HG03439 (cell line): ENCODE measurements around the gene OR8K5.
"Not testable (repeated sequence)": the region's sequence is repeated elsewhere in the genome, so short reads cannot be mapped to it uniquely, and the experiment has no call there.

Experiments
- ATAC-seq: cut with Tn5 transposase; IDR thresholded peaks from one replicate; pipeline ENCODE4 v1.9.1; 2021; ENCODE audit warnings: mild to moderate bottlenecking, moderate library complexity; ENCODE audit not compliant: unreplicated experiment

The OR8K5 gene, protein sequence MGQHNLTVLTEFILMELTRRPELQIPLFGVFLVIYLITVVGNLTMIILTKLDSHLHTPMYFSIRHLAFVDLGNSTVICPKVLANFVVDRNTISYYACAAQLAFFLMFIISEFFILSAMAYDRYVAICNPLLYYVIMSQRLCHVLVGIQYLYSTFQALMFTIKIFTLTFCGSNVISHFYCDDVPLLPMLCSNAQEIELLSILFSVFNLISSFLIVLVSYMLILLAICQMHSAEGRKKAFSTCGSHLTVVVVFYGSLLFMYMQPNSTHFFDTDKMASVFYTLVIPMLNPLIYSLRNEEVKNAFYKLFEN

GRCh38 chr11:56160217-56160616 is at the start of gene OR8K5:
TSS of gene OR8K5 (minus strand) at chr11:56160317. CDS start at chr11:56160317, 0 bp downstream.
- no peak for ATAC-seq

DNA sequence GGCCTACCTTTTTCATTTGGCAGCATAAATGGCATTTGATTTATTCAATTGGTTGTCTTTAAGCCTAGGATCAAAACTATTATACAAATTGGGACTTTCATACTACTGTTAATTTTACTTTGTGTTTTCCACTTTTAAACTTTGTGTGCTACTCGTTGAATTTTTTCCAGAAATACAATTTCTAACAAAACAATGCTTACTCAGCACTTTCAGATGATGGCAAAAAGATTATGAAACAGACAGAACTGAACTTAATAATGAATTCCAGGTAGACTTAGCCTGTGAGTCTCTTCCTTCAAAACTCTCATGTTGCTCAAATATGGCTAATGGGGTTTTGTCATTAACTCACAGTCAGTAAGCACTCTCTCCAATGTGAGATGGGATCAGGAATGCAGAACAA is 47.7 kb upstream of the OR8K5 start:
- ATAC-seq, result no peak

DNA sequence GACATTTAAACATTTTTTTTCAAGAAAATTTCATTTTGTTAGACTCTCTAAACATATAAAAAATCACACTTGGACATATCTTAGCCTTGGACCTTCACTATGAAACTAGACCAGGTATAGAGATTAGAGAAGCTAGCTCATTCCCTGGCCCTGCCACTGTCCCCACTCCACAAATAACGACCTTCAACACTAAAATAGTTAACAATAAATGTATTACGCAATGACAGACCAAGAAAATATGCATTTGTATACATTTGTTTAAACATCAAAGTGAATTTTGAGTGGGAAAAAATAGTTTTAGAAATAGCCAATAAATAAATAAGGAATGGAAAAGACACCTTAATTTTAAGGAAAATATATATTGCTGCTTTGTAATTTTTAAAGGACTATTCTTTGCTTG is 37.2 kb upstream of the OR8K5 start:
- no peak for ATAC-seq

DNA sequence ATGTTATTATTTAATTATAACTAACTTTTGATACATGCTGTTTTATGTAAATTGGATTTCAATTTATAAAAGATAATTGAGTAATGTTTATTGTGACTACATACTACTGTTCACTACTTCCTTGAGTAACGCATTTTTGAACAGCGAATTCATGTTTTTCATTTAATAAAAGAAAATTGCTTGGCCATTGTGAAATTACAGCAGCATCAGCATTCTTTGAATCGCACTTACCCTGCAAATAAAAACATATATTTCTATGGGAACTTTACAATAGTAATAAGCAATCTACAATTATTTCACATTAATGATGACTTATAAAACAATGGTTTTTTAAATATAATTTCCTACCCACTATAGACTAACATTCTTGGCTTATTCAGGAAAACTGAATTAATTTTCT is 36.6 kb upstream of the OR8K5 start:
- ATAC-seq, result no peak

DNA sequence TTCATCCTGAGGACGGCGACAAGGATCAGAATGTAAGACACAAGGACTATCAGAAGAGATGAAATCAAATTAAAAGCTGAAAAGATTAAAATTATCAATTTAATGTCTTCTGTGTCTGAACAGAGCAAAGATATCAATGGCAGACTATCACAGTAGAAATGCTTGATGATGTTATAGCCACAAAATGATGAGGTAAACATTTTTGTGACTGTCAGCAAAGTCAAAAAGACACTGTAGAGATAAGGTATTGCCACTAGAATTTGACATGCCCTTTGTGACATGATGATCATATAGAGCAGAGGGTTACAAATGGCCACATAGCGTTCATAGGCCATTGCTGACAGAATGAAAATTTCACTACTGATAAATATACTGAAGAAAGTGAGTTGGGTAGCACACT is 28.5 kb upstream of the OR8K5 start:
- ATAC-seq, result no peak

GRCh38 chr11:56183459-56183858 is 23.3 kb upstream of the OR8K5 start:
- ATAC-seq, result no peak

GRCh38 chr11:56176318-56176717 is 16.2 kb upstream of the OR8K5 start, which contains the start of gene OR5J2:
TSS of gene OR5J2 (plus strand) at chr11:56176618. CDS start at chr11:56176618, 0 bp downstream.
- ATAC-seq, result no peak

DNA sequence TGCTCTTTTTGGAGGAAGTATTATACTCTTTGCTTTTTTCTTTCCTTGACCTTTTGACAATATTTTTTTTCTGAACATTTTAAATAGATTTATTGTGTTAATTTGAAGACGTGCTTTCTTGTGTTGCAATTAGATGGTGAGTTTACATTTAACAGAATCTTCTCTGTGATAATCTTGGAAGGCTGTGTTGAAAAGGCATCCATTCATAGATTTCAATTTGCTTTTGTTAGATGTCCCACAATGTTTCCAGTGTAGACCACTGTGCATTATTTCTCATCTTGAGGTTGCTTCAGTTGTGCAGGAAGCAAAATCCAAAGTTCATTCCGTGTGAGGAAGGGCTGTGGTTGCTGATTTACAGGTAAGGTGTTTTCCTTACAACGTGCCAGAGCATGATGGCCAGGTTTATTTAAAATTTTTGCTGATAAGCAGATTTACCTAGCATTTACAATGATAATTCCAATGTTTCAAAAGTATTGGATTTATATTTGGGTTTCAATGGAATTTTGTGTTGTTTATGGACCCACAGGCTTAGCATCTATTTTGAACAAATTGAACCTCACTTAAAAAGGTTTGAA is 12.2 kb upstream of the OR8K5 start:
- ATAC-seq, result no peak

GRCh38 chr11:56163804-56164203 is 3.7 kb upstream of the OR8K5 start:
- no peak for ATAC-seq

DNA sequence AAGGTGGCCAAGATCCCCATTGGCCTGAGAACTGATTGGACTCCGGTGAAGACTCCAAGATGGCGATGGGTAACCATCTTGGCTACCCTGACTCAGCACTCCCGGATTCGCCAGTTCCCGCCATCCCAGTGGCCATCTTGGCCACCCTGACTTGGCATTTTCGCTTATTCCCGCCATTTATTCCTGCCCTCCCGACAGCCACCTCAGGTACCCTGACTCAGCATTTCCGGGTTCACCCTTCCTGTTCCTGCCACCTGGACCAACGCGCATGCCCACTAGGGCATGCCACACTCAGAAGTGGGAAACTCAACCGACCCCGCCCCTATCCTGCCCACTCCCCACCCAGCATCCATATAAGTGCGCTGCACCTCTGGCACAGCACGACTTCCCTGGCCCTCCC is 7.8 kb downstream of the OR8K5 start:
- no peak for ATAC-seq

DNA sequence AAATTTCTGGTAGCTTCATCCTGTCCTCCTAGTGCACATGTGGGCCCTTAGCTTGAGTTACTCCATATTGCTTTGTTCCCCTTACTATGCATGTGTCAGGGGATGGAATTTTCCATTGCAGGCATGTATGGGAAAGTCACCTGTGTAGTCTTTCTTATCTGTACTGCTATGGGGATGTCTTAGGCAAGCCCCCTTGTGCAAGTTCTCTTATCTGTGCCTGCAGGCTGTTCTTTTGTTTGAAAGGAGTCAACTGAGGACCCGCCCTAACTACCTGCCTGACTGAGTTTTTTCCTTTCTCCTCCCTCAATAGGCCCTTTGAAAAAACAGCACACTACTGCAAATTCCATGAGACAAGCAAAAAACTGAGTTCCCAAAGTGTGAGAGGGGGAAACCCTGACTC is 8.7 kb downstream of the OR8K5 start:
- no peak for ATAC-seq

DNA sequence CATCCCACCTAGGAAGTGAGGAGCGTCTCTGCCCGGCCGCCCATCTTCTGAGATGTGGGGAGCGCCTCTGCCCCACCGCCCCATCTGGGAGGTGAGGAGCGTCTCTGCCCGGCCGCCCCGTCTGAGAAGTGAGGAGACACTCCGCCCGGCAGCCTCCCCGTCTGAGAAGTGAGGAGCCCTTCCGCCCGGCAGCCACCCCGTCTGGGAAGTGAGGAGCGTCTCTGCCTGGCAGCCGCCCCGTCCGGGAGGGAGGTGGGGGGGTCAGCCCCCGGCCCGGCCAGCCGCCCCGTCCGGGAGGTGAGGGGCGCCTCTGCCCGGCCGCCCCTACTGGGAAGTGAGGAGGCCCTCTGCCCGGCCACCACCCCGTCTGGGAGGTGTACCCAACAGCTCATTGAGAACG is 16.4 kb downstream of the OR8K5 start:
- ATAC-seq, result not testable (repeated sequence)

DNA sequence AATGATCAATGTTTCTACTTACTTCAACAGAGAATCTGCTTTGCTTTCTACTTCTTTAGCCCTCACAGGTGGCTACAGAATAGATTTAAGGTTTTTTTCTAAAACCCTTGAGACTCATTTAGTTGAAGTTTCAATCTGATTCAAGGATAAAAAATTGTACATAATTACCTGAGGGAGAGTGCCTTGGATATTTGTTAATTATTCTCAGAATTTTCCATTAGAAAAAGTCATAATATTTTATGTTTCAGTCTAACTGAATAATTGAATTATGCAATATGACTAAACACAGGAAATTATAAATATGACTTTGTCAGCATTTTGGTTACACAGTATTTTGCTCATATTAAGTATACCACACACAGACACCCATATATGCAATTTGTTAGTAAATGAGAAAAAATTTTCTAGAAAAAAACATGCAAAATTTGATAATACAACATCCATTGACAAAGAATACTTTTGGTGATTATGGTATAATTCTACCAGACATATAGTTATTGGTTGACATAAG is 19.9 kb downstream of the OR8K5 start, which contains the start of gene OR8J3:
Gene OR8J3 (minus strand): TSS at position 51 of the 511 bp plus-strand sequence. CDS start 2,483 bp downstream, outside the sequence.
- ATAC-seq, result no peak

- no peak for ATAC-seq
Observed at GRCh38 chr11:56122073-56122472, 38.0 kb downstream of the OR8K5 start, which contains the start of gene OR8H3. TSS of gene OR8H3 (plus strand) at chr11:56122373. CDS start at chr11:56122373, 0 bp downstream.
